Lung (tissue), 12 donors: ENCODE data around the gene MEGF9. TPM values are rescaled to one million over a fixed set of nuclear protein-coding genes. Genes with fewer than 3 reads are reported as not detected.

Experiments
- ATAC-seq: fragments of 200-7000 bp; cut with Tn5 transposase; one replicate; pipeline ENCODE4 v1.9.1; 2020; ENCODE audit warnings: moderate number of reproducible peaks; ENCODE audit not compliant: insufficient read depth, low FRiP score
- DNase-seq, 3 donors: peaks; one replicate each; pipeline ENCODE4 v3.0.0-alpha.2; 2013 to 2017
- H3K27ac ChIP-seq, 2 donors: one replicate each; pipeline ENCODE4 v1.5.1; 2013; ENCODE audit warnings: mild to moderate bottlenecking in 2 of 2, moderate library complexity in 2 of 2, control low read depth in 1 of 2, inconsistent platforms in 1 of 2, low read depth in 1 of 2, low read length in 1 of 2
- H3K27me3 ChIP-seq, 3 donors: one replicate each; pipeline ENCODE4 v1.5.1; 2013; ENCODE audit warnings: low read length in 2 of 3; ENCODE audit not compliant: control insufficient read depth in 3 of 3, insufficient read depth in 3 of 3
- H3K36me3 ChIP-seq, 4 donors: one replicate each; pipeline ENCODE4 v1.5.1; 2013; ENCODE audit warnings: low read length in 4 of 4, mild to moderate bottlenecking in 1 of 4, moderate library complexity in 1 of 4; ENCODE audit not compliant: control insufficient read depth in 4 of 4, insufficient read depth in 4 of 4
- H3K4me1 ChIP-seq, 5 donors: one replicate each; pipeline ENCODE4 v1.5.1; 2013; ENCODE audit warnings: low read length in 5 of 5, mild to moderate bottlenecking in 2 of 5, moderate library complexity in 1 of 5; ENCODE audit not compliant: control insufficient read depth in 5 of 5, insufficient read depth in 5 of 5
- H3K4me3 ChIP-seq: one replicate; pipeline ENCODE4 v1.5.1; 2013; ENCODE audit warnings: mild to moderate bottlenecking, control low read depth, moderate library complexity
- H3K9ac ChIP-seq, 2 donors: one replicate each; pipeline ENCODE4 v1.5.1; 2013; ENCODE audit warnings: low read length in 2 of 2, control low read depth in 1 of 2; ENCODE audit not compliant: insufficient read depth in 1 of 2
- H3K9me3 ChIP-seq, 4 donors: one replicate each; pipeline ENCODE4 v1.5.1; 2013; ENCODE audit warnings: low read length in 3 of 4, mild to moderate bottlenecking in 1 of 4, moderate library complexity in 1 of 4; ENCODE audit not compliant: control insufficient read depth in 4 of 4, insufficient read depth in 3 of 4
- CTCF ChIP-seq: IDR thresholded peaks from 2 replicates; pipeline ENCODE4 v1.5.1; 2012; ENCODE audit warnings: mild to moderate bottlenecking; ENCODE audit errors: control extremely low read depth, extremely low read depth
- WGBS, 2 donors: extraction: QIAGEN DNeasy Blood & Tissue Kit; methylation state at CpG; one replicate each; pipeline ENCODE4 v1.1.7; 2013; 5-methylcytosine and 5-hydroxymethylcytosine counted together
- polyA plus RNA-seq, 2 donors: library from polyadenylated mRNA; stranded (reverse); fragments of 200-250 nt; gene quantifications; one replicate each; pipeline ENCODE4 v1.2.1, GENCODE V29; 2013
- total RNA-seq, 2 donors: library from RNA; depleted of rRNA in 1 of 2; stranded (reverse); fragments of >200 nt in 1 of 2; gene quantifications; one replicate each; pipeline ENCODE4 v1.2.1, GENCODE V29; 2014 to 2021
- donor health status: control.
- donor health status: control.
- donor health status: Bipolar disorder and iron deficiency.
- donor health status: healthy.
- donor health status: DM: yes; HTN: yes; CAD: no.

MEGF9 gene
- total and polyA plus RNA-seq, 4 donors = 19.2 to 48.3 (median 30.6) TPM

GRCh38 chr9:120718316-120718715 lies 4.0 kb upstream of the MEGF9 start:
- H3K9me3 ChIP-seq = no peaks in the 10 kb centered on the region
- no peaks in the 10 kb centered on the region for H3K27me3 ChIP-seq
- ATAC-seq (no peak), DNase-seq (no peak)
- H3K27ac ChIP-seq = no peak overlapping the region
- no peak overlapping the region for H3K4me3 ChIP-seq
- no peaks in the 10 kb centered on the region for H3K36me3 ChIP-seq
- peaks cover 0 to 12% (median 5%) of the 10 kb centered on the region in 5 donors for H3K4me1 ChIP-seq
- 55 to 58% methylated on average over 3 of the region's 3 CpGs for WGBS, 2 donors
- no peak for TF ChIP-seq CTCF
- H3K9ac ChIP-seq = no peak overlapping the region

- 94 to 95% methylated on average over 2 of the region's 2 CpGs for WGBS, 2 donors
- Histone ChIP-seq H3K4me1 (peaks cover 0 to 24% (median 7%) of the 10 kb centered on the region in 5 donors), H3K27me3 (no peaks in the 10 kb centered on the region), H3K27ac (no peak overlapping the region), H3K9me3 (no peaks in the 10 kb centered on the region), H3K4me3 (no peak overlapping the region), H3K36me3 (no peaks in the 10 kb centered on the region), H3K9ac (no peak overlapping the region)
- DNase-seq (no peak), ATAC-seq (no peak)
- no peak for TF ChIP-seq CTCF
Measured at GRCh38 chr9:120717176-120717575, 2.9 kb upstream of the MEGF9 start.

GRCh38 chr9:120716483-120716882 lies 2.2 kb upstream of the MEGF9 start:
- Histone ChIP-seq H3K4me3 (no peak overlapping the region), H3K9me3 (no peaks in the 10 kb centered on the region), H3K27ac (no peak overlapping the region), H3K36me3 (no peaks in the 10 kb centered on the region), H3K9ac (no peak overlapping the region), H3K27me3 (no peaks in the 10 kb centered on the region), H3K4me1 (peaks cover 0 to 27% (median 7%) of the 10 kb centered on the region in 5 donors)
- ATAC-seq = no peak
- TF ChIP-seq CTCF = no peak
- WGBS, 2 donors = 86 to 89% methylated on average over 5 of the region's 5 CpGs
- no peak for DNase-seq

- H3K27me3 ChIP-seq = no peaks in the 10 kb centered on the region
- TF ChIP-seq CTCF = no peak
- no peak overlapping the region for H3K4me3 ChIP-seq
- H3K4me1 ChIP-seq = peaks cover 0 to 37% (median 7%) of the 10 kb centered on the region in 5 donors
- 61 to 63% methylated on average over 14 of the region's 14 CpGs for WGBS, 2 donors
- no peaks in the 10 kb centered on the region for H3K9me3 ChIP-seq
- DNase-seq (peak; percentile 59 to 76 (median 61)), ATAC-seq (no peak)
- H3K27ac ChIP-seq = no peak overlapping the region
- H3K36me3 ChIP-seq = no peaks in the 10 kb centered on the region
- peak overlapping the region in 1 of 2 donors; percentile 86 for H3K9ac ChIP-seq
Measured at GRCh38 chr9:120715389-120715924, 1.2 kb upstream of the MEGF9 start.
